ENCODE data around the gene ARHGEF38.

Gene ARHGEF38

DNA sequence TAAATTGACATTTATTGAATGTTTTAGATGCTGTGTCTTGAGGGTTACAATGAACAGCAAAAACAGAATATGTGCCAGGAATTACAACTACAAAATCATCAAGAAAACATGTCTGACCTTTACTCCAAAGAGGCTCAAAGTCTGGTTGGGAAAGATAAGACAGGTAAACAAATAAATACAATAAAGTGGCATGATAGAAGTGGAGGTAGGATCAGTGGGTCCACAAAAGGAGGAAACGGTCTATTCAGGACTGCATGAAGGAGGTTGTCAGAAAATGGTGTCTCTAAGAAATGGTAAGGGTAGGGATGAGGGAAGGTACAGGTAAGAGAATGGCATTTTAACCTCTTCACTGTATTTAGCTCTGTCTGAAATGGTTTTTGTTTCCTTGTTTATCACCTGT lies 3.8 kb downstream of the ARHGEF38 start:
- no peak for DNase-seq

DNA sequence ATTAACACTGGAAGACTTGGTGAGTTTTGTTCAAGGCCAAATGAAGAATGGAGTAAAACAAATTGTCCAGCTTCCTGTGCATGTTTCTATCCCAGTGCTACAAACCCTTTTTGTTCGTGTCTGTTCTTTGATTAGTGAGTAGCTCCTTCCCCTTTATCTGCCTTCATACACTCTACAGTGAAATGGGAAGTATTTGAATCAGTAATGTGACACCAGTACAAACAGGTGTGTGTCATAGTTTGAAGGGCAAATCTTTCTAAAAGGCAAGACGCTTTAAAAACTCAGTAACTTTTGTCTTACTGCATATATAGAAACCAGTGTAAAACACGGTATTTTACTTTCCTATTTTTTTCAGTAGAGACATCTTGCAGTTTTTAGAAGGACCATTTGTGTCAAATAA lies 5.9 kb downstream of the ARHGEF38 start:
- DNase-seq: no peak

DNA sequence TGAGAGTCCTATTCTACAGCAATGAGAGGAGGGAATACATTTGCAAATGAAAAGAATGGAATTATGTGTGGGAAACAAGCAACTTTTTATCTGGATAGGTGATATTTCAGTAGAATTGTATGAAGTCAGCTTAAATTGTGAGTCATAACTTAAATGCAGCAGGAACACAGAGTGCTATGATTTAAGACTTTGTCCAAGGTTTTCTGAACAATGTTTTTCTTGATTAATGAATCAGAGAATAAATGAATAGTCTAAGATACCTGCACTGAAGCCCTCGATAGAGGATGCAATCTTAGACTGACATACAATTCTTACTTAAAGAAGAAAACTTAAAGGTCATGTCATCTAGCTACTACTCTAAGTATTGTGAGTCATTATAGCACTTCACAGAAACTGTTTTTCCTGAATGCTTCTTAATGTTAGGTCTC lies 8.0 kb downstream of the ARHGEF38 start:
- no peak for DNase-seq

DNA sequence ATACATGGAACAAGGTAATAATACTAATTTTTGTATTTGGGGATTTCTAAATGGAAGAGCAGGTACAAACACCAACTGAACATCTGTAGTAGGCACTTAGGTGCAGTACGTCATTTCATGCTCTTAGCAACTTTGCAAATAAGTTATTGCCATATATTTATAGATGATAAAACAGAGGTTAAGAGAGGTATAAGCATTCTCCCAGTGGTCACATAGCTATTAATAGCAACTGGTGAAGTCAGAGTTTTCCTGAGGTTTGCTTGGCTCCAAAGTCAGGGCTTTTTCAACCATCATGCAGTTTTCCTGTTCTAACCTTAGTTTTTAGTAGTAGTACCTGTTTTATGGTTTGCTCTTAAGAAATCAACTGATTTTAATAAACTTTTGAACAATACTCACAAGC lies 10.9 kb downstream of the ARHGEF38 start:
- DNase-seq: no peak

DNA sequence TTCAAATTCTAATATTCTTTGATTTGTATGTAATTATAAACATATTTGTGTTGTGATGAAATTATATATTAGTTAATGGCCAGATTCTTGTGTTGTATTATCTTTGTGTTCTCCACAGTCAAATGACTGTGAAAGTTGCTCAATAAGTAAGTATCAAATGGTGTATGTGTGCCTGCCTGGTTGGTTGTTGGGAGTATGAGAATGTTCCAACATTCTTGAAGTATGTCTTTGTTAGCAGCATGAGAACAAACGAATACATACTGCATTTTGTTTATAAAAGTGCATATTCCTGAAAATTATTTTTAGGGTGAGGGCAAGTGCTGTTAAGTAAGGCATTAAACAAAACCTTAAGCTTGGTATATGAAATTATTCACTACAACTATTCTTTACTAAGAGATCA lies 16.2 kb downstream of the ARHGEF38 start:
- no peak for DNase-seq

DNA sequence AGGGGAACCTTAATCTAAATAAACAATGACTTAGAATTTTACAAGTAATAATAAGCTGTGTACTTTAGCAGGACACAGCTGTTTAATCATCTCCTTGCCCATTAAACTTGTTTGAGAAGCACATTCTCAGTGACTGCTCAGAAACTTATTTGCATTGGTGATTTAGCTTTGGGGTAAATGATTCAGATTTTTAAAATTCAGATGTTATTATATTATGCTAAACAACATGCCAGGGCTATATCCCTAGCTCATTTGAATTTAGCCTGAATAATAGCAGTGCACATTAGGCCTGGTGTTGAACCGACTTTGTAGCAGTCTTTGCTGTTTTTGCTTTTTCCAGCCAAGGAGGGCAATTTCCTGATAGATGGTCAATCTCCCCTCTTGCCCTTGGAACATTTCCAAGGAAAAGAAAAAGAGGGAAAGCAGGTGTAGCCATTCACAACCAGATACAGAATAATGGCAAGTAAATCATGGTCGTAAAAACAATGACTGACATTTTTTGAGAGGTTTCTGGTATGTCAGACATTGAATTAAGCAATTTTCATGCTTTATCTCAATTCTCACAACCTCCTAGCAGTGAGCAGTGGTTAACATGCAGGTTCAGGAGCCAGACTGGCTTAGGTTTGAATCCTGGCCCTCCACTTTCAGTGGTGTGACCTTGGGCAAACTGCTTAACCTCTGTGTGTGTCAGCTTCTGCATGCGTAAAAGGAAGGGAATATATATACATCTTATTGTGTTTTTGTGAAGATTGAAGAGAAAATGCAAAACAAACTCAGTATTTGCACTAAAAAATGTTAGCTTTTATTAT lies 16.8 kb downstream of the ARHGEF38 start:
- DNase-seq: no peak

DNA sequence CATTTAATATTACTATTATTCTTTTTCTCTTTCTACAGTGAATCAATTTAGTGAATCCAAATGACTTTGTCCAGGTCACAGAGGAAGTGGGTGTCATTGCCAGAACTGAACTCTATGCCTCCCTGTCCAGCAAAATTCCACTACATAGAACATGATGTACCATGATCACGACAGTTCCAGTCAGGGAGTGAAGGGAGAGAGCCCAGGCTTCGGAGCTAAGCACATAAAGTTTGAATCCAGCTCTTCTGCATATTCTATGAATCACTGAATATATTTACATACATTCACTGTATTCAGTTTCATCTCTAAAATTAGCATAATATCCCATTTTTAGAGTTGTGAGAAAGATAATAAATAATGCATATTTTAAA lies 17.4 kb downstream of the ARHGEF38 start:
- no peak for DNase-seq

DNA sequence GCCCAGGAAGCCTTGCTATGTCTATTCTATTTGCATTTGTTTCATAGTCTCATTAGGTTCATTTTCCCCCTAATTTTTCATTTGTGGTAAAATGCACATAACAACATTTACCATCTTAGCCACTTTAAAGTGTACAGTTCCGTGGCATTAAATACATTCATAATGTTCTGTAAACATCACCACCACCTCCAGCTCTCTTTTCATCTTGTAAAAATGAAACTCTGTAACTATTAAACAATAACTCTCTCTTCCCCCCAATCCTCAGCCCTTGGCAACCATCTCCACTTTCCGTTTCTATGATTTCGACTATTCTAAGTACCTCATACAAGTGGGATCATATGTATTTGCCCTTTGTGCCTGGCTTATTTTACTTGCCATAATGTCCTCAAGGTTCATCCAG lies 19.9 kb downstream of the ARHGEF38 start:
- no peak for DNase-seq

DNA sequence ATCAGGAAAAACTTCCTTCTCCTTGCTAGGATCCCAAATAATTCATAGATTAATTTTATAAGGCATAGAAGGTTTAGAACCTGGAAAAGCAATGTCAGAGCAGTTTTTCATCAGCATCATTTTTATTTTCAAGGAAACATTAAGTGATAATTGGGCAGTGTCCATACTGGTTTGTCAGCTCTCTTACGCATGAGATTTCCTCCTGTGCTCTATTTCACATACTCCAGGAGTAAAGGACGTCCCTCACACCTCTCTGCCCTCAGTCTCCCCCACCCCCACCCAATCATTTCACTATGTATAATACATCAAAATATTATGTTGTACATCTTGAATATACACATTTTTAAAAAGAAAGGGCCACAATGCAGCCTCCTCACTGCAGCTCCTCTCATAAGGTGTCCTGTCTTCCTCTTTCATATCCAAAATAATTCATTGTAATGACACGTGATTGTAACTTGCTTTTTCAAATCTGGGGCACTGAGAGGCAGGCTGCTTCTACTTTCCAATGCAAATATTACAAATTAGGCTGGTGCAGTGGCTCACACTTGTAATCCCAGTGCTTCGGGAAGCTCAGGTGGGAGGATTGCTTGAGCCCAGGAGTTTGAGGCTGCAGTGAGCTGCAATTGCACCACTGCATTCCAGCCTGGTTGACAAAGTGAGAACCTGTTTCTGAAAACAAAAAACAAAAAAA lies 34.4 kb downstream of the ARHGEF38 start:
- no peak for DNase-seq

DNA sequence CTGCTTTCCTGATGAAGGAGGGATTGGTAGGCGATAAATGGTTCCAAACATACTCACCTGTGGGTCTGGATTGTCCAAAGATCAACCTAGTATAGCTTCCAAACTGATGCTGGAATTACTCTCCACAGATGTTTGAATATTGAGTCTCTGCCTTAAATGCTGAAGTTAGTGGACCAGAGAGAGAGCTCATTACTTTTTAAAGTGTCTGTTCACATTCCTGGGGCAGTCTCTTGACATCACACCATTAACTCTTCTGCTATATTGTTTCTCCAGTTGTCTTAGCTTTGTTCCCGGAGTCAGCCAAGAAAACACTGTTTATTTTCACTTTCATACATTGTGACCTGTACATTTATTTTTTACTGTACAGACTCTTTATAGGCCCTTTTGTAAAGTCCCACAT lies 35.4 kb downstream of the ARHGEF38 start:
- no peak for DNase-seq

DNA sequence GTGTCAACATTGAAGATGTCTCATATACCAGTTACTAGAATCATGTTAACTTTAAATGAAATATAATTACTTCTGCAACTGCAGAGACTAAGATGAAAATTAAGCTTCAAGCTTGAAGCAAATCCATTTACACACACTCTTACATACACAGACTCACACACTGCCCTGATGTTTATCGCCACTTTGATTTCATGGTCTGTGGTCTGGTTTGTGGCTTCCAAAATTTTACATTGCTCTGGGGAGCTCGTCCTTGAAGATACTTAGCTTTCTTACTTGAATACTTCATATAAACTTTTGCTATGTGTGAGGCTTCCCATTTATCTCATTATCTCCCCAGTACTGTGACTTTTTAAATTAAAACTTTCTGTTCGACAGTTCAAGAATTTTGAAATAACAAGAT lies 35.8 kb downstream of the ARHGEF38 start:
- no peak for DNase-seq

DNA sequence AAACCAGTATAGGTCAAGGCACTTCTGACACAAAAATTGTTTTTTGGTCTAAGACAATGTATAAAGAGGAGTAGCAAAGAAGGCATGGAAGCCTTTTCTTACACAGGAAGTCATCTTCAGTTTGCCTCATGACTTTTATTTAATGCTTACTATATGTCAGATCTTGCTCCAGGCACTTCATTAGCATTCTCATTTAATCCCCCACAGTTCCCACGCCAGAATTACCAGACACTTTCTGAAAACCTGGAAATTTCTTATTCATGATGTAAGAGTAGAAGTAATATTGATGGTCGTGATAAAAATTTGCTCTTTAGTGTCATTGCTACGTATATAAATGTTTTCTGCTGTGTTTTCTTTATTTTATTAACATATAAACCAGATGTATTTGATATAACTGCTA lies 39.2 kb downstream of the ARHGEF38 start:
- DNase-seq: no peak

DNA sequence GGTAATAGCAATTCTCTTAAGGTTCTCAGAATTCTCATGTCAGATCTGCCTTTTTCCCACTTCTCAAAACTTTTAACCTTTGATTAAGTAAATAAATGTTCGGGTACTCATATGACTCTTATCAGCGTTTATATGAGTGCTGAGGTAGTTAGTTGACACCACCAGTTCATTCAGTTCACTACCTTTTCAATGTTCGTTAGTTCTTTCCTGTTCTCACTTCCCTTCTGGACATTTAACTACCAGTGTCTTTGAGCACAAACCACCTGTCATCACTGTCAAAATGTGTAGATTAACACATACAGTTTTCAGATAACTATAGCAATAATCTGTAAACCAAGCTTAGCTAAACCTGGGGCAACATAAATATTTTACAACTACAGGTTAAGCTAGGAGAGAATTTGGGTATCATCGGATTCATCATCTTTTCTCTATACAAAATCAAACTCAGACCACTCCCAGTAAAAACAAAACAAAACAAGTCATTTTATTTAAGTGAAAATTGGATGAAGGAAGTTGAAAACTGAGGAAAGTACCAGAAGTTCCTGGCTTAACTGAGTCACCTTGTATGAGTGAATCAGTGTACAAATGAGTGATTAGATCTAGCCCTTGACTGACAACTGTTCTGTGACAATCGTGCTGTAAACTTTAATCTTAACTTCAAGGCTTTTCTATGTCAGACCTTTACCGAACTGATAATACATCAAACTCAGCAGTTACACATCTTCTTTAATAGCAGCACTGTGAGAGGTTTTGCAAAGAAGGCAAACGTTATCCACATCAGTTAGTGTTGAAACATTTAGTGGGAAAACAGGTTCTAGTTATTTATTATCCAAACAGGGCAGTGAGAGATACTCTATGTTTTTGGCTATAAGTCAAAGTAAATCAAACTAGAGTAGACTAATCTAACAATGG lies 41.9 kb downstream of the ARHGEF38 start:
- DNase-seq: no peak

DNA sequence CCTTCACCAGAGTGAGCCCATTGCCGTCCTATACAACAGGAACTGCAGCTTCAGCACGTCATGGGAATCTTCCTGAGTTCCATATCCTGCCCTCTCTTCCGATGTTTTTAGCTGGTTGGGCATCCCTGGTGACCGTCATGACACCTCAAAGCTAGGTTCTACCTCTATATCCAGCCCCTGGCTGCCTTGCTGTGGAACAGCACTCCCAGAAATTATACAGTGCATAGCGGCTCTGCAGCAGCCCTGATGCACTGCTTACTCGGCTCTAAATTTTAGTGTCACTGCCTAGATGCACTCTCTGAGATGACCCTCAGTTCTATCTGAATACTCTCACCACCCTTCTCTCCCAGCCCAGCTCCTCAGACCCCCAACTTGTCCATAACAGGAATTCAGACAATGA lies 44.3 kb downstream of the ARHGEF38 start:
- no peak for DNase-seq

DNA sequence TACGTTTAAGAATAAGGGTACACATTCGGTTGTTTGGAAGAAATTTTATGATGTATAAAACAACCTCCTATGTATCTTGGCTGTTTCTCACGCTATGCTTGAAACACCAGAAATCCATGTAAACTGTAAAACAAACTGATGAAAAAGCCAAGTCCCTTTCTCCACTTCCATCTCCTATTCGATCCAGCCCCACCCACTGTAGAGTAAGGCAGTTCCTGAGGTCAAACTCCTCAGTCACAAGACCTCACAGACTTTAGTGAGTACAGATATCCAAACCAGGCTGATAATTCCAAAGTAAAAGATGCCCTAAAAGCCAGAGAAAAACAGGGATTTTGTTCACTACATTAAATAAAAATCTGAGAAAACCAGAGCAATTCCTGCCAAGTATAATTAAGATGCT lies 45.6 kb downstream of the ARHGEF38 start:
- DNase-seq: no peak

DNA sequence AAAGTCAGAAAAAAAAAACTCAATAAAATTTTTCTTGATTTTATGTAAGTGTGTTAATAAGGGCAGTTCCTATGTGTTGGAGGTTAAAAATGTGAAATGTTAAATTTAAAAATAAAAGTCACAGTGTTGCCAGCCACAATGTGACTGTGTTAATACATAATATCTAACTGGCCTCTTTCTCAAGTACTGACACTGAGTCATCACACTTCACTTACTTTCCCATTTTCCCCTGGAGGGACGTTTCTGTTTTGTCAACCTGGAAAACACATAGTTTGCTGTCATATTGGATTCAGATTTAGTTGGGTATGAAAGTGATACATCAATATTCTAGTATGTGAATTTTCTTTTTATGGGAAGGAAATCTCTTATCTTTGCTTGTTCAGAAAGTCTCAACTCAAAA lies 46.4 kb downstream of the ARHGEF38 start:
- no peak for DNase-seq

DNA sequence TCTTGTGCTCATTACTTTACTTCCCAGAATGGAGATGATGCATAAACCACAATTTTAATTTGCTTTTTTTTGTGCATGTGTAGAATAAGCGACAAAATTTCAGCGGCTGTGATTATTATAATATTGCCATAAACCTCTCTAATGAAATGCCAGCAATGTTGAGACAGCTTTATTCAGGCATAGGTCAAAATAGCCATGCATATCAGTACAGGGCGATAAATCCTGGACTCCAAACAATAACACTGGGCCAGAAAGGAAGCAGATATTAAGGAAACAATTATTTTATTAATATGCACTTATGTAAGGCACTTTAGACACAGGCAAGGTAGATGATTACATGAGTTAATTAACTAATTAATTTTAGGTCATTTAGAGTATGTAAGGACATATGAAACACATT lies 47.1 kb downstream of the ARHGEF38 start:
- DNase-seq: no peak

DNA sequence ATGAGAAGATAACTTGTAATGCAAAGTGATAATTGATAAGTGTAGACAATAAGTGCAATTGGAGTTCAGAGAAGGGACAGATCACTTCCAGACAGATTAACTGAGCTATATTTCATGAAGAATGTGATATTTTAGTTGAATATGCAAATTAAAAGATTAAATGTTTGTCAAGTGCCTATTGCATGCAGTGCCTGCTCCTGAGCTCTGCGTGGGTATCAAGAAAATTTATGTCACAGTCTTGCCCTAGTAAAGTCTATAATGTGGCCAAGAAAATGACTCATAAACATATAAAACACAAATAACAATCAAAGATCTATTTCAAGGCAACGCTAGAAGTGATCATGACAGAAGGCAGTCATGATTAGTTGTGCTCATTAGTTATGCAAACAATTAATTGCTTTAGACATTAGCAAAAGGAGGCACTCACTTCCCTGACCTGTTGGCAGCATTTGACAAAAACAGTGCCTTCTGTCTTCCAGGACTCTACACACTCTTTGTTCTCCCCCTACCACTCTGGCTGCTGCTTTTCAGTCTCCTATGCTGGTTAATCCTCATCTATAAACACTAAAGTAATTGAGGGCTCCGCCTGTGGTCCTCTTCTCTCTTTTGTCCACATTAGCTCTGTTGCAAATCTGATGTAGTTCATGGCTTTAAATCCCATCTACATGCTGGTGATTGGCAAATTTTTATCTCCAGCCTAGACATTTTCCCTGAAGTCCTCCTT lies 47.7 kb downstream of the ARHGEF38 start:
- no peak for DNase-seq

DNA sequence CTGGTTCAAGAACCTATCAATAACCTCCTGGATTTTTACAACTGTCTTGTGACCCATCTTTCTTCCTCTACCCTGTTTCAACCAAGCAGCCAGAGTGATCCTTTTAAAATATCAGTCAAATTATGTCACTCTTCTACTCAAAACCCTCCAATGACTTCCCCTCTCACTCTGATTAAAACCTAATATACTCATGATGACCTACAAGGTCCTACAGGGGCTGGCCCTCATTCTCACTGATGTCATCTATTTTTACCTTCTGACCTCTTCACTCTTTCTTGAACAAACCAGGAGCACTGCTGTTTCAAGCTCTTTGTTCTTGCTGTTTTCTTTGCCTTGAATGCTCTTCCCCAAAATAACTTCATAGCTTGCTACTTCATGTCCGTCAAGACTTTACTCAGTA lies 48.5 kb downstream of the ARHGEF38 start:
- DNase-seq: no peak

DNA sequence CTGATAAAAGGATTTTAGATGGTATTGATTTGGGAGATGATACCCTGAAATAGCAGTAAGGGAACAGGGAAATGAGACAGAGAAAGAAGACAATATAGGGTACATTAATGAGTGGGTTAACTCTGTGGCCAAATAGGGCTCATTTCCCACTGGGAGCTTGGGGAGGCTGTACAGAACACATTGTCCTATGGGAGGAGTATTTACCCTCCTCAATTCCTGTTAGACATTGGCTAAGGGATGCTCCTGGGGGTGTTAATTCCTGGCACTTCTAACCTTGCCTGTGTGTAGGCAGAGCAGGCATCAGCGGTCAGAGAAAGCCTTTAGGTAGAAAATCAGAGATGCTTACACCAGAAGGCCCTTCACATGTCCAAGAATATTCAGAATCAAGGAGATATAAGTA lies 49.0 kb downstream of the ARHGEF38 start:
- DNase-seq: no peak

DNA sequence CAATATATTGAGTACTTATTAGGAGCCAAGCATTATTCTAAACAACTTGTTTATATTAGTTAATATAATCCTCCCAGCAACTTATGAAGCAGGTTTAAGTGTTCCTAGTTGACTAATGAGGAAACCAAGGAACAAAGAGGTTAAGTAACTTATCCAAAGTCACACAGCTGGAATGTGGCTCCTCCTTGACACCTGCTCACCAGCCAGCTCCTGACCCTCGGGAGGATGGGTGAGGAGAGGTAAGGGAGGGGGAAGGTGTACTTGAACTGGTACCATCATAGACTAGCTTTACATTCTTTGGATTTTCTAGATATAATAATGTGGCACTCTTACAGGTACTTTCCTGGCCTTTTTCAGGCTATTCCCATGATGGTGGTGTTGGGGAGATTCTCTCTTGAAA lies 50.7 kb downstream of the ARHGEF38 start:
- DNase-seq: no peak

DNA sequence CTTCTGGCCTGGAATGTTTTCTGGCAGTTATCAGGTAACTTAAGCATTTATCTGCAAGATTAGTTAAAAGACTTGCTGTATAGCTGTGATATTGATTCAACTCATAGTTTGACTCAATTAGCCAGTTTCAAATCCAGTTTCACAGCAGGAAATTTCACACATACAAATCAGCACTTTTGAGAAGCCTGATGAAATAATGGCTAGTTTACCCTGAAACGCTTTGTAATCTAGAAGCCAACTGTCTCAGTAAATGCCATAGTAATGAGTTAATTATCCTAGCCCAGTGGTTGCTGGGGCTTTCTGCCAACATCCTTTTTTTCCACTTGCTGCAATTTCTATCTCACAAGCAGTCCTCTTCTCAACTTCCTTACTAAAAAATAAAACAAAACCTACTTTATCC lies 53.1 kb downstream of the ARHGEF38 start:
- DNase-seq: peak in 3 of 51 donors; percentile 1 to 10 (median 3)
